SKM-1 (cell line): Measurements from ENCODE around the gene TARS2.
A peak's percentile ranks its signal among the peaks of the same experiment; 100 is the strongest.

Source experiments
- DNase-seq: peaks from one replicate; lab custom pipeline; 2025; ENCODE audit not compliant: unreplicated experiment; lab: John Stamatoyannopoulos, UW

TARS2 gene

DNA sequence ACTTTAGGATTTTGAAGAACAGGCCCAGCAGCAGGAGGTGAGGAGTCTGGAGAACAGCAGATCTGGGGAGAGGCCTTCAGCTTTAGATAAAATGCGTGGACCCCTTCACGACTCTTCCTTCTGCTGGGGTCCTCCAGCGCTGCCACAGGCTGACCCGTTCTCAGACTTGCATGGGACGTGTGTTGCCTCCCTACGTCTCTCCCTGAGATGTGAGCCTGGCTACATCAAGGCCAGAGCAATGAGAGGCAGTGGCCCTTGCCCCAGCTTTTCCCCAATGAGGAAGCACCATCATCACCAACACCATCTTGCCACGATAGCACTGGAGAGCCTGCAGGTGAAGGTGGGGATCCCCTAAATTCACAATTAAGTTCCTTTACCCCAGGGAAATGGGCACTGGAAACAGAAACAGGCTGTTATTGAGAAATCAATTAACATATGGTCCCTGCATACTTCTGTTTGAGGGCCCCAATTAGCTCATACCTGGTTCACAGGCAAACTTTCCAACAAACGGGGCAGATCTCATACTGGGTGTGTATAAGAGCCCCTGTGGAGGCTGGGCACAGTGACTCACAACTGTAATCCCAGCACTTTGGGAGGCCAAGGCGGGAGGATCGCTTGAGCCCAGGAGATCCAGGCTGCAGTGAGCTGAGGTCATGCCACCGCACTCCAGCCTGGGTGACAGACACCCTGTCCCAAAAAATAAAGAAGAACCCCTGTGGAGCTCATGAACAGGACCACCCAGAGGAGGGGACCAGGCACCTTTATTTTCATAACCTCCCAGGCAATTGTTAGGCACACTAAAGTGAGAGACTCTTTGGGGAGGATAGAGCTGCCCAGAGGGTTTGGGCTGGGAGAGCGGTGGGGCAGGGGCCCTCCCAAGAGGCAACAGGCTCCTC lies 49.9 kb downstream of the TARS2 start:
- DNase-seq = no peak

GRCh38 chr1:150537732-150538684 lies 50.8 kb downstream of the TARS2 start:
- no peak for DNase-seq

- DNase-seq = no peak
Measured at GRCh38 chr1:150543500-150544143, 56.4 kb downstream of the TARS2 start.

- no peak for DNase-seq
Measured at GRCh38 chr1:150544204-150544603, 57.0 kb downstream of the TARS2 start.

GRCh38 chr1:150545486-150546032 lies 58.3 kb downstream of the TARS2 start:
- no peak for DNase-seq

GRCh38 chr1:150546294-150546937 lies 59.2 kb downstream of the TARS2 start:
- no peak for DNase-seq

DNA sequence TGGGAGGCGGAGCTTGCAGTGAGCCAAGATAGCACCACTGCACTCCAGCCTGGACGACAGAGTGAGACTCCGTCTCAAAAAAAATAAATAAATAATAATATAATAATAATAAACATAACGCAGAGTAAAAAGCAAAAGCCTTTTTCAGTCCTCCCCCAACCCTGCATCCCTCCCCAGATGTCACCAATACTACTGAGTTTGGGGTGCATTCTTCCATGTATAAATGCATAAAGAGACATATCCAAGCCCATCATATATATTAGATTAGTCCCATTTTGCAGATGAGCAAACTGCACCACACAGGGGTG lies 61.1 kb downstream of the TARS2 start:
- DNase-seq = no peak

DNA sequence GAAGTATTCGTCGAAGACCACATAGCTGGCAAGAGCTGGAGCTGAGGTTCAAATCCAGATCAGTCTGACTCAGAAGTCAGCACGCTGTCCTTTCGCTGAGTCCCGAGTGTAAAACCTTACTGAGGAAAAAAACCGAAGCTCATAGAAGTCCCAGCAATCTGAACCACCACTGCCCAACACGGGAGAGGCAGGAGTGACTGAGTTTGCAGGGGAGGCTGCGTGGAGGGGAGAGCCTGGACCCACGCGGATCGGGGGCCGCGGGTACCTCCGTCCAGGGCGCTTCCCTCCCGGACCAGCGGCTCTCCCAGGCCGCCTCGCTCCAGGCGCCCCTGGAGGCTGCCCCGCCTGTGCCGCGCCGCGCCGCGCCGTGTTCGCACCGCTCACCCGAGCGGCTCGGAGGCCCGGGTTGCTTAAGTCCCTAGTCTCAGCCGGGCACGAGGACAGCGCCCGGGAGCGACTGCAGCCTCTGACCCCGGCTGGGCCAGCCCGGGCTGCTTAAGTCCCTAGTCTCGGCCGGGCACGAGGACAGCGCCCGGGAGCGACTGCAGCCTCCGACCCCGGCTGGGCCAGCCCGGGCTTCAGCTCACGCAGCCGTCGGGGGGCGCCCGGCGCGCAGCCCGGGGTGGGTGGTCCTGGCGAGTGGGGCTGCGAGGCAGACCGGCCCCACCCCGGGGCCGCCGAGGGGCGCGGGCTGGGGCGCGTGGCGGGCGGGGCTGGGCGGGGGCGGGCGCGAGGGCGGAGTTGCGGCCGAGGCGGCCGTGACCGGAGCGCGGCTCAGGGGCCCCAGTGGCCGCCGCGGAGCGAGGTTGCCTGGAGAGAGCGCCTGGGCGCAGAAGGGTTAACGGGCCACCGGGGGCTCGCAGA lies 61.6 kb downstream of the TARS2 start, which contains the start of gene ADAMTSL4:
ADAMTSL4 (plus strand) TSS at position 777 of the 864 bp plus-strand sequence. CDS start 2,881 bp downstream, outside the sequence.
- DNase-seq = peak; percentile 54

DNA sequence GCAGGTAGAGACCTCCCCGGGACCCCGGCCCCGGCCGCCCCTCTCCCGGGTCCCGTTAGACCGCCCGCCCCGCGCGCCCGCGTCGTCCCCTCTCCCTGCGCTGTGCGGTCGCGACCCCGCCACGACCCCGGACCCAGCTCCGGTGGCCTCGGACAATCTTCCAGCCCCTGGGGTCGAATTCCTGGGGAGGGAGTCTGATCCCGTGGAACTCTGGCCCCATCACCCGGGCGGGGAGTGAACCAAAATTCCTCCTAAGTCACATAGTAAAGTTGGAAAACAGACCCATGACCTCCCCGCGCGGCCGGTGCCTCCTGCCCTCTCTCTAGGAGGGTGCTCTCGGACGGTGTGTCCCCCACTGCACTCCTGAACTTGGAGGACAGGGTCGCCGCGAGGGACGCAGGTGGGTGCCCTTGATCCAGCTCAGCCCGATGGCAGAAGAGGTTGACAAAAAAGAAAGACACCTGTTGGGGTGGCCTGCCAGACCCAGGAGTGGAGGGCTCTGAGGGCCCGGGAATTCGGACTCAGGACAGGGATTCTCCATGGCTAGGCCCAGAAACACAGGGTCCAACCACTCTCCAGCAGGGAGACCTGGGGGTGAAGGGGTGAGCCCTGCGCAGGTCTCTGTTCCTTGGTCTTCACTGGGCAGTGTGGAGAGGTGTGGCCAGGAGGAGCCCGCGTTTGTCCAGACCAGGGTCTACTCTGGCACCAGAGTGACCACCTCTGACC lies 62.4 kb downstream of the TARS2 start:
- DNase-seq = no peak

- no peak for DNase-seq
Measured at GRCh38 chr1:150550222-150551050, 63.2 kb downstream of the TARS2 start.

GRCh38 chr1:150551051-150551783 lies 64.0 kb downstream of the TARS2 start:
- no peak for DNase-seq

GRCh38 chr1:150551784-150552127 lies 64.5 kb downstream of the TARS2 start:
- DNase-seq = no peak

- peak; percentile 100 for DNase-seq
Measured at GRCh38 chr1:150552128-150552910, 65.1 kb downstream of the TARS2 start.

- DNase-seq = no peak
Measured at GRCh38 chr1:150552911-150553289, 65.7 kb downstream of the TARS2 start.

DNA sequence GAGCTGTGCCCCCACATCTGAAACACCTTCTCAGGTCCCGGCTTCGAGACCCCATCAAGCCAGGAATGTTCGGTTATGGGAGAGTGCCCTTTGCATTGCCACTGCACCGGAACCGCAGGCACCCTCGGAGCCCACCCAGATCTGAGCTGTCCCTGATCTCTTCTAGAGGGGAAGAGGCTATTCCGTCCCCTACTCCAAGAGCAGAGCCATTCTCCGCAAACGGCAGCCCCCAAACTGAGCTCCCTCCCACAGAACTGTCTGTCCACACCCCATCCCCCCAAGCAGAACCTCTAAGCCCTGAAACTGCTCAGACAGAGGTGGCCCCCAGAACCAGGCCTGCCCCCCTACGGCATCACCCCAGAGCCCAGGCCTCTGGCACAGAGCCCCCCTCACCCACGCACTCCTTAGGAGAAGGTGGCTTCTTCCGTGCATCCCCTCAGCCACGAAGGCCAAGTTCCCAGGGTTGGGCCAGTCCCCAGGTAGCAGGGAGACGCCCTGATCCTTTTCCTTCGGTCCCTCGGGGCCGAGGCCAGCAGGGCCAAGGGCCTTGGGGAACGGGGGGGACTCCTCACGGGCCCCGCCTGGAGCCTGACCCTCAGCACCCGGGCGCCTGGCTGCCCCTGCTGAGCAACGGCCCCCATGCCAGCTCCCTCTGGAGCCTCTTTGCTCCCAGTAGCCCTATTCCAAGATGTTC lies 66.3 kb downstream of the TARS2 start:
- no peak for DNase-seq

- no peak for DNase-seq
Measured at GRCh38 chr1:150554086-150554452, 66.8 kb downstream of the TARS2 start.
